CD4-positive, alpha-beta T cell (primary cell): ENCODE measurements around the gene OSBPL1A. TPM values are rescaled to one million over a fixed set of nuclear protein-coding genes. Genes with fewer than 3 reads are reported as not detected.

ENCODE experiments used
- ATAC-seq: fragments of 200-7000 bp; cut with Tn5 transposase; one replicate; pipeline ENCODE4 v1.10.0; 2022; ENCODE audit warnings: mild to moderate bottlenecking; ENCODE audit not compliant: poor library complexity
- CTCF ChIA-PET: fragments of 350-600 bp; sonication (Branson Sonifier 250); formaldehyde crosslinking; loops from one replicate; lab custom pipeline; 2021; ENCODE audit warnings: antibody characterized with exemption, inconsistent platforms; lab: Charles Lee
- POLR2A ChIA-PET: fragments of 350-600 bp; sonication (Branson Sonifier 250); formaldehyde crosslinking; loops from one replicate; lab custom pipeline; 2021; ENCODE audit warnings: antibody characterized with exemption, inconsistent platforms; lab: Charles Lee
- DNase-seq, 14 experiments: peaks; one replicate each; pipeline ENCODE4 v3.0.0-alpha.2; 2013 to 2020; ENCODE audit warnings: mixed read lengths in 2 of 14
- H3K27ac ChIP-seq, 2 donors: one replicate each; pipeline versions ENCODE4 v1.5.1 to v1.7.0; 2013; ENCODE audit warnings: low read length in 2 of 2, low read depth in 1 of 2, mild to moderate bottlenecking in 1 of 2
- H3K27me3 ChIP-seq, 2 experiments: 1 replicate in 1 of 2; 2 replicates in 1 of 2; pipeline versions ENCODE4 v1.6.1 to v1.7.0; 2013; ENCODE audit warnings: low read length in 2 of 2, control low read depth in 1 of 2, mild to moderate bottlenecking in 1 of 2, moderate library complexity in 1 of 2; ENCODE audit not compliant: insufficient read depth in 2 of 2, control insufficient read depth in 1 of 2
- H3K36me3 ChIP-seq: one replicate; pipeline ENCODE4 v1.6.1; 2013; ENCODE audit warnings: low read length, control low read depth; ENCODE audit not compliant: insufficient read depth
- H3K4me1 ChIP-seq: one replicate; pipeline ENCODE4 v1.6.1; 2013; ENCODE audit warnings: low read length, control low read depth; ENCODE audit not compliant: insufficient read depth
- H3K4me3 ChIP-seq: one replicate; pipeline ENCODE4 v1.5.1; 2013; ENCODE audit warnings: mild to moderate bottlenecking, low read length, moderate library complexity
- H3K9me3 ChIP-seq, 2 experiments: 1 replicate in 1 of 2; 2 replicates in 1 of 2; pipeline versions ENCODE4 v1.6.1 to v1.7.0; 2013; ENCODE audit warnings: low read length in 2 of 2, mild to moderate bottlenecking in 2 of 2, control low read depth in 1 of 2, moderate library complexity in 1 of 2; ENCODE audit not compliant: control insufficient read depth in 1 of 2, insufficient read depth in 1 of 2
- H3K27ac Mint-ChIP-seq: one replicate; pipeline ENCODE4 v1.8.0; 2020; ENCODE audit warnings: mixed read lengths
- H3K27me3 Mint-ChIP-seq: one replicate; pipeline ENCODE4 v1.8.0; 2021; ENCODE audit warnings: mixed read lengths
- H3K36me3 Mint-ChIP-seq: one replicate; pipeline ENCODE4 v1.8.0; 2021; ENCODE audit warnings: low read depth, mixed read lengths
- H3K4me1 Mint-ChIP-seq: one replicate; pipeline ENCODE4 v1.8.0; 2021; ENCODE audit warnings: low read depth, mixed read lengths
- H3K4me3 Mint-ChIP-seq: one replicate; pipeline ENCODE4 v1.8.0; 2020; ENCODE audit warnings: mild to moderate bottlenecking, mixed read lengths
- H3K9me3 Mint-ChIP-seq: one replicate; pipeline ENCODE4 v1.8.0; 2020; ENCODE audit warnings: mixed read lengths
- intact Hi-C, 2 experiments: fragments of 100-400 bp; cut with DNase I in 1 of 2; cut with micrococcal nuclease in 1 of 2; formaldehyde crosslinking; loops; one replicate each; pipeline versions ENCODE4 v1.15.1 to v1.9.0; 2023 to 2025; cut with DNase I, micrococcal nuclease
- total RNA-seq, 174 experiments: library from RNA in 2 of 174; stranded (reverse) in 2 of 174; gene quantifications; one replicate each; pipeline ENCODE4 v1.2.3 and lab custom pipeline; 2021 to 2026
- TF ChIP-seq, protein P1 (sequence below): fragments of 200-600 bp; IDR thresholded peaks from one replicate; pipeline ENCODE4 v1.8.0; 2022; ENCODE audit warnings: antibody characterized with exemption, mild to moderate bottlenecking

The OSBPL1A gene
- total RNA-seq, 2 experiments from 2014 or later: 2.7 TPM

DNA sequence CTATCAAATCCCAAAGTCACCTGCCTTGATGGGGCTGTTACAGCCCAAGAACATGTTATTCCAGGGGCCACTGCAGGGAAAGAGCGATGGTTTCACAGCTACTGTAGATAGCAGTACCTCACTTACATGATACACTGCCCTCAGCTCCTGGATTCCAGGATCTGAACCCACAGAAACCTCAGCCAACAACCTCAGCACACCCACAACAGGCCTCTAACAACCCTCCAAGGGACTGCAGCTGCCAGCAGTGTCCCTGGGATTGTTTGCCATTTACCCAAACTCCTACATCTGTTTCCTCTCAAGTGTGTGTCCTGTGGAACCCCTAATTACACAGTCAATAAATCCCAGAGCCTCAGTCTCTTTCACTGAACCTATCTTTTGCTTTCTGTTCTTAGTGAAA, 28.2 kb downstream of the OSBPL1A start:
- no peaks in the 10 kb centered on the region for H3K9me3 Mint-ChIP-seq
- TF ChIP-seq, protein P1, sequence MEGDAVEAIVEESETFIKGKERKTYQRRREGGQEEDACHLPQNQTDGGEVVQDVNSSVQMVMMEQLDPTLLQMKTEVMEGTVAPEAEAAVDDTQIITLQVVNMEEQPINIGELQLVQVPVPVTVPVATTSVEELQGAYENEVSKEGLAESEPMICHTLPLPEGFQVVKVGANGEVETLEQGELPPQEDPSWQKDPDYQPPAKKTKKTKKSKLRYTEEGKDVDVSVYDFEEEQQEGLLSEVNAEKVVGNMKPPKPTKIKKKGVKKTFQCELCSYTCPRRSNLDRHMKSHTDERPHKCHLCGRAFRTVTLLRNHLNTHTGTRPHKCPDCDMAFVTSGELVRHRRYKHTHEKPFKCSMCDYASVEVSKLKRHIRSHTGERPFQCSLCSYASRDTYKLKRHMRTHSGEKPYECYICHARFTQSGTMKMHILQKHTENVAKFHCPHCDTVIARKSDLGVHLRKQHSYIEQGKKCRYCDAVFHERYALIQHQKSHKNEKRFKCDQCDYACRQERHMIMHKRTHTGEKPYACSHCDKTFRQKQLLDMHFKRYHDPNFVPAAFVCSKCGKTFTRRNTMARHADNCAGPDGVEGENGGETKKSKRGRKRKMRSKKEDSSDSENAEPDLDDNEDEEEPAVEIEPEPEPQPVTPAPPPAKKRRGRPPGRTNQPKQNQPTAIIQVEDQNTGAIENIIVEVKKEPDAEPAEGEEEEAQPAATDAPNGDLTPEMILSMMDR: no peak
- H3K36me3 Mint-ChIP-seq: peaks cover under 1% of the 10 kb centered on the region
- peaks cover 7% of the 10 kb centered on the region for H3K4me1 ChIP-seq
- DNase-seq: no peak
- H3K27ac ChIP-seq: no peak overlapping the region
- no peak overlapping the region for H3K4me3 Mint-ChIP-seq
- H3K4me3 ChIP-seq: no peak overlapping the region
- POLR2A ChIA-PET: no interaction called here
- intact Hi-C loops: no loop called here
- no peaks in the 10 kb centered on the region for H3K9me3 ChIP-seq
- no peaks in the 10 kb centered on the region for H3K27me3 ChIP-seq
- no peaks in the 10 kb centered on the region for H3K27me3 Mint-ChIP-seq
- H3K4me1 Mint-ChIP-seq: peaks cover 18% of the 10 kb centered on the region
- CTCF ChIA-PET: interaction anchor here (1.3 to 2.1 kb wide), 2 partner anchors 10 to 13 kb away, joined by 3 to 5 read pairs; no protein-coding TSS in a partner anchor
- H3K36me3 ChIP-seq: no peaks in the 10 kb centered on the region
- ATAC-seq: no peak
- H3K27ac Mint-ChIP-seq: no peak overlapping the region

DNA sequence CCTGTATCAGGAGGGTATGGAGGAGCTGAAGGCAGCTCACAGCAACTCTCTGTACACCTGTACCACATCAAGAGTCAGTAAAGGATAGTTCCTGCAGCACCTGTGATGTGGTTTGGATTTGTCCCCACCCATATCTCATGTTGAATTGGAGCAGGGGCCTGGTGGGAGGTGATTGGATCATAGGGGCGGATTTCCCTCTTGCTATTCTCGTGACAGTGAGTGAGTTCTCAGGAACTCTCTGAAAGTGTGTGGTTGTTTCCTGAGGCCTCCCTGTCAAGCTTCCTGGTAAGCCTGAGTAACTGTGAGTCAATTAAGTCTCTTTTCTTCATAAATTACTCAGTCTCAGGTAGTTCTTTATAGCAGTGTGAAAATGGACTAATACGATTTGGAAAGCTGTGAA, 28.9 kb downstream of the OSBPL1A start:
- Histone ChIP-seq H3K27me3 (no peaks in the 10 kb centered on the region), H3K27ac (no peak overlapping the region), H3K4me3 (no peak overlapping the region), H3K4me1 (peaks cover 7% of the 10 kb centered on the region), H3K36me3 (no peaks in the 10 kb centered on the region), H3K9me3 (no peaks in the 10 kb centered on the region)
- DNase-seq: peak in 4 of 14 experiments; percentile 3 to 16 (median 9)
- intact Hi-C loops: no loop called here
- Mint-ChIP-seq H3K4me1 (peaks cover 18% of the 10 kb centered on the region), H3K36me3 (no peaks in the 10 kb centered on the region), H3K27me3 (no peaks in the 10 kb centered on the region), H3K4me3 (no peak overlapping the region), H3K27ac (peak overlapping the region; percentile 0), H3K9me3 (no peaks in the 10 kb centered on the region)
- TF ChIP-seq, protein P1: no peak
- peak; percentile 44 for ATAC-seq
- ChIA-PET POLR2A (no interaction called here), CTCF (interaction anchor here (1.3 to 2.1 kb wide), 2 partner anchors 9 to 14 kb away, joined by 3 to 5 read pairs; no protein-coding TSS in a partner anchor)

DNA sequence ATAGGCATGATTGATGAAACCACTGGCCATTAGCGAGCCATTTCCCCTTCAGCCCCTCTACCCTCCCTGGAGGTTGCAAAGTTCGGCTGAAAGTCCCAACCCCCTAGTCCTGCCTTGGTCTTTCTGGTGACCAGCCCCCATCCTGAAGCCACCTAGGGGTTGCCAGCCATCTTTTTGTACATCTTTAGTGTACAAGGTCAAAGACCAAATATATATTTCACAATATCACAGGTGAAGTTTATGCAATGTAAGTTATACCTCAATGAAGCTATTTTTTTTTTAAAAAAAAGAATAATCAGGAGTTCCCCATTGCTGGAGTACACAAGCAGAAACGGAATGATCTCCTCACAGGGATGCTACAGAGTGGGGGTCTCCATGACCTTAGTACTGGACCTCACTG, 31.3 kb downstream of the OSBPL1A start:
- TF ChIP-seq, protein P1: no peak
- DNase-seq: no peak
- POLR2A ChIA-PET: no interaction called here
- Histone ChIP-seq H3K27ac (no peak overlapping the region), H3K9me3 (no peaks in the 10 kb centered on the region), H3K36me3 (no peaks in the 10 kb centered on the region), H3K27me3 (no peaks in the 10 kb centered on the region), H3K4me3 (no peak overlapping the region), H3K4me1 (peaks cover 7% of the 10 kb centered on the region)
- H3K27me3 Mint-ChIP-seq: no peaks in the 10 kb centered on the region
- ATAC-seq: no peak
- H3K4me1 Mint-ChIP-seq: peaks cover 18% of the 10 kb centered on the region
- H3K27ac Mint-ChIP-seq: no peak overlapping the region
- intact Hi-C loops: no loop called here
- no peaks in the 10 kb centered on the region for H3K9me3 Mint-ChIP-seq
- CTCF ChIA-PET: no interaction called here
- no peaks in the 10 kb centered on the region for H3K36me3 Mint-ChIP-seq
- no peak overlapping the region for H3K4me3 Mint-ChIP-seq
